Endothelial cell of umbilical vein (primary cell): ENCODE data around the gene RPL5. TPM values are rescaled to one million over a fixed set of nuclear protein-coding genes. Genes with fewer than 3 reads are reported as not detected.
A peak's percentile ranks its signal among the peaks of the same experiment; 100 is the strongest.

Experiments
- BruUV-seq: library from RNA; stranded (reverse); fragments of 400-500 nt; replicated peaks from 2 replicates; lab custom pipeline; 2021; lab: Mats Ljungman, UMichigan
- CTCF ChIA-PET: fragments of 300-600, 350-600 bp; sonication (Branson Sonifier 250); formaldehyde crosslinking; loops from one replicate; lab custom pipeline; 2021; ENCODE audit warnings: antibody characterized with exemption, inconsistent platforms; lab: Charles Lee
- POLR2A ChIA-PET: fragments of 300-600, 350-600 bp; sonication (Branson Sonifier 250); formaldehyde crosslinking; loops from one replicate; lab custom pipeline; 2021; ENCODE audit warnings: antibody characterized with exemption, inconsistent platforms; lab: Charles Lee
- DNase-seq: peaks from one replicate; pipeline ENCODE4 v3.0.0-alpha.2; 2011; ENCODE audit warnings: low read depth, low spot score
- FAIRE-seq: peaks from 2 replicates; lab custom pipeline; 2011; peaks lifted over from hg19 to GRCh38; lab: Jason Lieb, UNC
- H2AFZ ChIP-seq: 2 replicates; pipeline ENCODE4 v1.6.0; 2012; ENCODE audit warnings: low read depth, low read length, control low read depth, inconsistent platforms
- H3K27ac ChIP-seq: 2 replicates; pipeline ENCODE4 v1.5.1; 2011; ENCODE audit warnings: low read depth, mild to moderate bottlenecking, control low read depth, low read length, moderate library complexity; ENCODE audit not compliant: insufficient read depth
- H3K27me3 ChIP-seq, 2 experiments: 2 replicates each; pipeline versions ENCODE4 v1.6.0 to v1.6.1; 2011; ENCODE audit warnings: low read length in 2 of 2, mixed read lengths in 1 of 2; ENCODE audit not compliant: control insufficient read depth in 2 of 2, insufficient read depth in 2 of 2
- H3K36me3 ChIP-seq, 2 experiments: 2 replicates in 1 of 2; 3 replicates in 1 of 2; pipeline ENCODE4 v1.5.1; 2011; ENCODE audit warnings: low read length in 2 of 2, mild to moderate bottlenecking in 1 of 2, moderate library complexity in 1 of 2; ENCODE audit not compliant: control insufficient read depth in 2 of 2, insufficient read depth in 2 of 2; ENCODE audit errors: extremely low read depth in 1 of 2
- H3K4me1 ChIP-seq: 3 replicates; pipeline ENCODE4 v1.5.1; 2011; ENCODE audit warnings: mild to moderate bottlenecking, low read length; ENCODE audit not compliant: control insufficient read depth, insufficient read depth; ENCODE audit errors: extremely low read depth
- H3K4me2 ChIP-seq: 2 replicates; pipeline ENCODE4 v1.6.1; 2011; ENCODE audit warnings: low read length, control low read depth, mixed read lengths; ENCODE audit not compliant: insufficient read depth
- H3K4me3 ChIP-seq, 3 experiments: fragments of 200-600 bp in 1 of 3; sonication (generic), shearing (Covaris generic) in 1 of 3; replicated peaks in 1 of 3; 2 replicates each; pipeline ENCODE4 v1.5.1; 2011 to 2016; ENCODE audit warnings: control low read depth in 3 of 3, low read length in 3 of 3, mild to moderate bottlenecking in 2 of 3, inconsistent platforms in 1 of 3, low read depth in 1 of 3, moderate library complexity in 1 of 3; ENCODE audit not compliant: insufficient read depth in 1 of 3
- H3K79me2 ChIP-seq: 2 replicates; pipeline ENCODE4 v1.6.0; 2012; ENCODE audit warnings: low read length, inconsistent platforms; ENCODE audit not compliant: control insufficient read depth, insufficient read depth
- H3K9ac ChIP-seq: replicated peaks from 2 replicates; pipeline ENCODE3; 2011; ENCODE audit warnings: low read length, control low read depth; ENCODE audit not compliant: insufficient read depth; ENCODE audit errors: extremely low read depth
- H3K9me1 ChIP-seq: replicated peaks from 3 replicates; pipeline ENCODE4 v1.6.0; 2011; ENCODE audit warnings: mild to moderate bottlenecking, low read length; ENCODE audit not compliant: control insufficient read depth, insufficient read depth; ENCODE audit errors: extremely low read depth
- H3K9me3 ChIP-seq: replicated peaks from 2 replicates; pipeline ENCODE4 v1.5.1; 2012; ENCODE audit warnings: low read length, inconsistent platforms; ENCODE audit not compliant: control insufficient read depth, insufficient read depth
- H4K20me1 ChIP-seq: replicated peaks from 2 replicates; pipeline ENCODE3; 2011; ENCODE audit warnings: mild to moderate bottlenecking, low read length; ENCODE audit not compliant: control insufficient read depth, insufficient read depth; ENCODE audit errors: extremely low read depth
- CTCF ChIP-seq, 2 donors: IDR thresholded peaks; 1 replicate in 1 of 2; 2 replicates in 1 of 2; pipeline ENCODE4 v1.5.1; 2011; ENCODE audit warnings: low read length in 2 of 2, mild to moderate bottlenecking in 2 of 2, moderate library complexity in 2 of 2, control low read depth in 1 of 2, inconsistent platforms in 1 of 2, low read depth in 1 of 2; ENCODE audit not compliant: insufficient read depth in 1 of 2; ENCODE audit errors: extremely low read depth in 1 of 2
- EZH2 ChIP-seq: IDR thresholded peaks from 2 replicates; pipeline ENCODE4 v1.6.1; 2012; ENCODE audit warnings: borderline replicate concordance, low read depth, mild to moderate bottlenecking, moderate library complexity, low read length, inconsistent platforms; ENCODE audit not compliant: severe bottlenecking
- FOS ChIP-seq: IDR thresholded peaks from 2 replicates; pipeline ENCODE4 v1.6.1; 2011; ENCODE audit warnings: mild to moderate bottlenecking, low read length, moderate library complexity, borderline replicate concordance; ENCODE audit not compliant: insufficient read depth
- GATA2 ChIP-seq: IDR thresholded peaks from 2 replicates; pipeline ENCODE4 v1.7.0; 2011; ENCODE audit warnings: low read depth, mild to moderate bottlenecking, moderate library complexity, mixed read lengths, low read length; ENCODE audit not compliant: insufficient read length, insufficient read depth
- JUN ChIP-seq: IDR thresholded peaks from 2 replicates; pipeline ENCODE4 v1.6.1; 2011; ENCODE audit warnings: borderline replicate concordance, low read depth; ENCODE audit not compliant: insufficient read length, insufficient read depth
- MAX ChIP-seq: IDR thresholded peaks from 2 replicates; pipeline ENCODE4 v1.6.1; 2011; ENCODE audit not compliant: insufficient read depth, insufficient read length
- MYC ChIP-seq: IDR thresholded peaks from one replicate; pipeline ENCODE4 v1.6.1; 2011; ENCODE audit warnings: mild to moderate bottlenecking, low read depth, low read length
- POLR2A ChIP-seq: IDR thresholded peaks from 2 replicates; pipeline ENCODE4 v1.6.1; 2012; ENCODE audit warnings: low read depth, mild to moderate bottlenecking, control low read depth, low read length
- POLR2AphosphoS5 ChIP-seq: IDR thresholded peaks from 2 replicates; pipeline ENCODE4 v1.6.1; 2012; ENCODE audit warnings: low read depth, mild to moderate bottlenecking, control low read depth, low read length, moderate library complexity; ENCODE audit not compliant: insufficient read depth
- dilution Hi-C: fragments of 300-500 bp; cut with MboI; formaldehyde crosslinking; loops from one replicate; pipeline ENCODE4 v1.15.0; 2019; ENCODE audit warnings: low sequenced_read_pairs; ENCODE audit not compliant: extremely low pct_ligation_motif_present
- intact Hi-C: fragments of 100-400 bp; cut with micrococcal nuclease; formaldehyde crosslinking; loops from one replicate; pipeline ENCODE4 v1.10.0; 2022
- polyA plus RNA-seq, 4 experiments: library from polyadenylated mRNA; depleted of rRNA in 3 of 4; stranded (reverse) in 3 of 4; unstranded in 1 of 4; fragments of >200 nt; gene quantifications; 2 replicates each; pipeline versions ENCODE4 v1.2.1 to v1.2.3, GENCODE V29; 2011 to 2012; ENCODE audit warnings: missing spikeins in 1 of 4
- total RNA-seq: library from RNA; stranded (reverse); gene quantifications from 2 replicates; pipeline ENCODE4 v1.2.3, GENCODE V29; 2021

RPL5 gene
- total and polyA plus RNA-seq, 2 donors (not counting 3 experiments of a cell fraction or from before 2014, with no cell fraction given), result 1,109 to 1,237 TPM

- Histone ChIP-seq H2AFZ (peak overlapping the region; percentile 74), H4K20me1 (no peaks in the 10 kb centered on the region), H3K79me2 (no peaks in the 10 kb centered on the region), H3K9me3 (no peaks in the 10 kb centered on the region), H3K9me1 (no peaks in the 10 kb centered on the region), H3K36me3 (no peaks in the 10 kb centered on the region), H3K27me3 (no peaks in the 10 kb centered on the region), H3K4me2 (no peak overlapping the region), H3K27ac (no peak overlapping the region), H3K9ac (no peak overlapping the region), H3K4me1 (peaks cover 15% of the 10 kb centered on the region), H3K4me3 (no peak overlapping the region)
- TF ChIP-seq JUN (no peak), MAX (no peak), POLR2A (no peak), CTCF (IDR thresholded peaks at IDR 0.05; ENCODE audit: extremely low read depth in 1 of 2, insufficient read depth in 1 of 2, low read depth in 1 of 2, low read length in 2 of 2) (no peak), FOS (peak; percentile 29), MYC (no peak), EZH2 (no peak), GATA2 (peak; percentile 34), POLR2AphosphoS5 (no peak)
- intact Hi-C loops (no loop called here), dilution Hi-C loops (no loop called here)
- no peak for FAIRE-seq
- POLR2A ChIA-PET, result no interaction called here
- DNase-seq, result no peak
- CTCF ChIA-PET, result interaction anchor here (1.5 to 1.7 kb wide), 2 partner anchors 10 to 59 kb away, joined by 4 to 6 read pairs; no protein-coding TSS in a partner anchor
- BruUV-seq, result no TSS peak
These were observed 23.5 kb upstream of the RPL5 start for GRCh38 chr1:92808381-92808780.
